Immature natural killer cell (primary cell): ENCODE results near the gene S1PR2. TPM values are rescaled to one million over a fixed set of nuclear protein-coding genes. Genes with fewer than 3 reads are reported as not detected.

Experiments used
- DNase-seq, 3 donors: peaks; one replicate each; pipeline ENCODE4 v3.0.0; 2022; ENCODE audit warnings: mixed read lengths in 1 of 3
- H3K27ac Mint-ChIP-seq, 6 donors: one replicate each; pipeline ENCODE4 v1.8.0; 2020; ENCODE audit warnings: mixed read lengths in 6 of 6, mild to moderate bottlenecking in 5 of 6, inconsistent platforms in 4 of 6, moderate library complexity in 3 of 6
- H3K27me3 Mint-ChIP-seq, 3 donors: one replicate each; pipeline ENCODE4 v1.8.0; 2020 to 2021; ENCODE audit warnings: low read depth in 3 of 3, mild to moderate bottlenecking in 3 of 3, mixed read lengths in 3 of 3, moderate library complexity in 3 of 3, inconsistent platforms in 1 of 3
- H3K36me3 Mint-ChIP-seq, 3 donors: one replicate each; pipeline ENCODE4 v1.8.0; 2020; ENCODE audit warnings: mixed read lengths in 3 of 3, inconsistent platforms in 2 of 3, mild to moderate bottlenecking in 2 of 3
- H3K4me1 Mint-ChIP-seq, 2 donors: one replicate each; pipeline ENCODE4 v1.8.0; 2020; ENCODE audit warnings: inconsistent platforms in 2 of 2, mild to moderate bottlenecking in 2 of 2, mixed read lengths in 2 of 2, moderate library complexity in 1 of 2
- H3K4me3 Mint-ChIP-seq, 5 donors: one replicate each; pipeline ENCODE4 v1.8.0; 2020; ENCODE audit warnings: mild to moderate bottlenecking in 5 of 5, mixed read lengths in 5 of 5, inconsistent platforms in 3 of 5, moderate library complexity in 3 of 5
- H3K9me3 Mint-ChIP-seq, 6 donors: one replicate each; pipeline ENCODE4 v1.8.0; 2020; ENCODE audit warnings: mild to moderate bottlenecking in 6 of 6, mixed read lengths in 6 of 6, inconsistent platforms in 4 of 6, moderate library complexity in 3 of 6
- polyA plus RNA-seq, 3 donors: library from polyadenylated mRNA; unstranded; fragments of 300-500 nt; fragmentation: Illumina TruSeq; gene quantifications; one replicate each; pipeline ENCODE4 v1.2.3, GENCODE V29; 2021

The S1PR2 gene
- polyA plus RNA-seq, 3 donors from 2014 or later, result 0.79 to 2.7 (median 1.4) TPM

DNA sequence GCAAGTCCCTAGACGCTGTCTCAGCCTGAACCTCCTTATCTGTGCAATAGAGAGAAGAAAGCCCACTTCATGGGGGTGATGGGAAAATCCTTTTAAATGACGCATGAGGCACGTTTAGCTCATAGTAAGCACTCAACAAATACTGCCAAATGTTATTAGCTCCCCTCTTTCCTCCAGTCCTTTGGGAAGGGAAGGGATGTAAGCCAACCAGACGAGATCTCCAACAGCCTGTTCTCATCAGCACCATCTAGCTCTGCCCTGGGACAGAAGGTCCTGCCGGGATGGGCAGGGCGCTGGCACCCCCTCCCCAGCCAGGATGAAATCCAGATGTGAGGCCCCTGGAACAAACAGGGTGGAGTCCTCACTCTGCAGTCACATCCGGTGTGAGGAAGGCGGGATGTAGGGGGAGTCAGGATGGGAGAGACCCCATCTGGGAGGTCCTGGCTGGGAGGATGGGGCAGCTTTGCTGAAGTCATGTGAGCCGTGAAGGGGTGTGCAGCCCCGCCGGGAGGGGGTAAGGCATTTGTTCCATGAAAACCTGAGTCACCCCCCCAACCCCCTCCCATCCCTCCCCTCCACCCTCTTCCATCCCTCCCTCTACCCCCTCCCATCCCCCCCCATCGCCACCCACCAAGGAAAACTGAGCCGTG is 4.6 kb downstream of the S1PR2 start:
- Mint-ChIP-seq H3K27ac (peak overlapping the region in 3 of 6 donors; percentile 11 to 47 (median 16)), H3K4me3 (no peak overlapping the region), H3K27me3 (peaks cover 0 to 10% (median 4%) of the 10 kb centered on the region in 3 donors), H3K9me3 (peaks cover 0 to 2% (median 0%) of the 10 kb centered on the region in 6 donors), H3K36me3 (peaks cover 0 to 4% (median 3%) of the 10 kb centered on the region in 3 donors), H3K4me1 (peaks cover 8 to 13% of the 10 kb centered on the region in 2 donors)
- no peak for DNase-seq

DNA sequence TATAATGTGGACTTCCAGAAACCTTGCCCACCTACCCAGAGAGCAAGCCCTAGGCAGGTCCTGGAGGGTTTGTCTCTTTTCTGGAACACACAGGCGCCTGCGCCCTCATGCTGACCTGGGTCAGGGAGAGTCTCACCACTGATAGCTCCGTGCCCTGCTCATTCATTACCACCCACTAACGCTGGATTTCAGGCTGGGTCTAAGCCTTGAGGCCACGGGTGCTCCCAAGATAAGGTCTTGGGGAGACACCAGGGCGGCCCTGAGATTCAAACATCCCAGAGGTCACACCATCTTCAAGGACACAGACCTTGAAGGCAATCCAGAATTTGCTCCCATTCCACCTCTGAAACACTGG is 5.1 kb downstream of the S1PR2 start:
- DNase-seq, result no peak
- Mint-ChIP-seq H3K9me3 (peaks cover 0 to 2% (median 0%) of the 10 kb centered on the region in 6 donors), H3K27me3 (peaks cover 0 to 10% (median 2%) of the 10 kb centered on the region in 3 donors), H3K4me1 (peaks cover 7 to 13% of the 10 kb centered on the region in 2 donors), H3K36me3 (peaks cover 0 to 4% (median 3%) of the 10 kb centered on the region in 3 donors), H3K27ac (peak overlapping the region in 3 of 6 donors; percentile 11 to 47 (median 16)), H3K4me3 (no peak overlapping the region)

GRCh38 chr19:10224337-10224736 is 6.8 kb downstream of the S1PR2 start:
- peaks cover 0 to 2% (median 0%) of the 10 kb centered on the region in 6 donors for H3K9me3 Mint-ChIP-seq
- no peak overlapping the region for H3K27ac Mint-ChIP-seq
- H3K36me3 Mint-ChIP-seq, result peaks cover 0 to 4% (median 3%) of the 10 kb centered on the region in 3 donors
- no peak for DNase-seq
- peaks cover 0 to 2% (median 2%) of the 10 kb centered on the region in 3 donors for H3K27me3 Mint-ChIP-seq
- H3K4me3 Mint-ChIP-seq, result no peak overlapping the region
- peaks cover under 1 to 7% of the 10 kb centered on the region in 2 donors for H3K4me1 Mint-ChIP-seq

DNA sequence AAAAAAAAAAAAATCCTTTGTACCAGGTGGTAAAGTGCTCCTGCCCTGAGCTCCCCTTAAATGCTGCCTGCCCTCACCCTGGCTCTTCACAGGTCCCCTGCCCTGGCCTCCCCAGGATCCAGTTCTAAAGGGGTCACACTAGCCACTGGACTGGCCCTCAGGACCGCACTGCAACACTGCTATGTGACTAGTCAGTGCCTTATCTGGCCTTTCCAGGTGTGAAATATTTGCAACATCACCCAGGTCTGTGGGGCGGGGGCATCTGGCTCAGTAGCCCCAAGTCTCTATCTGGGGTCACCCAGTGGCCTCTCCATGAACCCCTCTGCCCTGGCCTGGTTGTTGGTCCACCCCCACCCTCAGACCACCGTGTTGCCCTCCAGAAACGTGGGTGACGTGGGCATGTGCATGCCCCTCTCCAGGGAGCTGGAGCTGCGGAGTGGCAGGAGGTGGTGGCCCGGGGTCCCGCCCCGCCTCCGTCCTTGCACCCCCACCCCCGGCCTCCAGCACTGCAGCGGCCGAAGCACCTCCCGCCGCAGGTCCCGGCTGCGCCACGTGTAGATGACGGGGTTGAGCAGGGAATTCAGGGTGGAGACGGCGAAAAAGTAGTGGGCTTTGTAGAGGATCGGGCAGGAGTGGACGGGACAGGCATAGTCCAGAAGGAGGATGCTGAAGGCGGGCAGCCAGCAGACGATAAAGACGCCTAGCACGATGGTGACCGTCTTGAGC is 7.5 kb downstream of the S1PR2 start:
- DNase-seq, result no peak
- H3K4me3 Mint-ChIP-seq, result no peak overlapping the region
- H3K36me3 Mint-ChIP-seq, result peaks cover 0 to 4% (median 3%) of the 10 kb centered on the region in 3 donors
- H3K27me3 Mint-ChIP-seq, result peaks cover 0 to 2% (median 2%) of the 10 kb centered on the region in 3 donors
- H3K27ac Mint-ChIP-seq, result no peak overlapping the region
- peaks cover 0 to 3% of the 10 kb centered on the region in 2 donors for H3K4me1 Mint-ChIP-seq
- H3K9me3 Mint-ChIP-seq, result peaks cover 0 to 2% (median 0%) of the 10 kb centered on the region in 6 donors

GRCh38 chr19:10222201-10222890 is 8.8 kb downstream of the S1PR2 start:
- peak overlapping the region in 2 of 6 donors; percentile 28 to 46 for H3K27ac Mint-ChIP-seq
- H3K27me3 Mint-ChIP-seq, result peaks cover 0 to 2% (median 2%) of the 10 kb centered on the region in 3 donors
- H3K4me1 Mint-ChIP-seq, result peaks cover 0 to 2% of the 10 kb centered on the region in 2 donors
- H3K9me3 Mint-ChIP-seq, result peaks cover 0 to 2% (median 0%) of the 10 kb centered on the region in 6 donors
- DNase-seq, result no peak
- no peak overlapping the region for H3K4me3 Mint-ChIP-seq
- H3K36me3 Mint-ChIP-seq, result peaks cover 0 to 4% (median 3%) of the 10 kb centered on the region in 3 donors

GRCh38 chr19:10220695-10221094 is 10.4 kb downstream of the S1PR2 start:
- DNase-seq, result no peak
- Mint-ChIP-seq H3K4me3 (no peak overlapping the region), H3K27ac (no peak overlapping the region), H3K27me3 (peaks cover 0 to 2% (median 0%) of the 10 kb centered on the region in 3 donors), H3K36me3 (peaks cover 0 to 4% (median 3%) of the 10 kb centered on the region in 3 donors), H3K9me3 (peaks cover 0 to 2% (median 0%) of the 10 kb centered on the region in 6 donors), H3K4me1 (peaks cover 0 to 2% of the 10 kb centered on the region in 2 donors)

- peak in 1 of 3 donors; percentile 21 for DNase-seq
- H3K4me1 Mint-ChIP-seq, result peaks cover 0 to 2% of the 10 kb centered on the region in 2 donors
Observed at GRCh38 chr19:10219678-10220077, 11.5 kb downstream of the S1PR2 start.

GRCh38 chr19:10217085-10217484 is 14.0 kb downstream of the S1PR2 start:
- Mint-ChIP-seq H3K4me3 (no peak overlapping the region), H3K27ac (no peak overlapping the region), H3K36me3 (no peaks in the 10 kb centered on the region), H3K9me3 (no peaks in the 10 kb centered on the region), H3K27me3 (no peaks in the 10 kb centered on the region), H3K4me1 (no peaks in the 10 kb centered on the region)
- no peak for DNase-seq

More at GRCh38 chr19:10219678-10220077, 11.5 kb downstream of the S1PR2 start:
- no peak overlapping the region for H3K27ac Mint-ChIP-seq
- H3K4me3 Mint-ChIP-seq, result no peak overlapping the region
- H3K36me3 Mint-ChIP-seq, result peaks cover 0 to 4% (median 3%) of the 10 kb centered on the region in 3 donors
- H3K9me3 Mint-ChIP-seq, result peaks cover 0 to 2% (median 0%) of the 10 kb centered on the region in 6 donors
- peaks cover 0 to 2% (median 0%) of the 10 kb centered on the region in 3 donors for H3K27me3 Mint-ChIP-seq

- H3K4me1 Mint-ChIP-seq, result no peaks in the 10 kb centered on the region
- no peak overlapping the region for H3K4me3 Mint-ChIP-seq
- no peaks in the 10 kb centered on the region for H3K27me3 Mint-ChIP-seq
- H3K27ac Mint-ChIP-seq, result no peak overlapping the region
- no peaks in the 10 kb centered on the region for H3K9me3 Mint-ChIP-seq
- DNase-seq, result no peak
- H3K36me3 Mint-ChIP-seq, result peaks cover 0 to 3% (median 0%) of the 10 kb centered on the region in 3 donors
Observed at GRCh38 chr19:10214784-10215183, 16.3 kb downstream of the S1PR2 start.

- Mint-ChIP-seq H3K9me3 (no peaks in the 10 kb centered on the region), H3K36me3 (peaks cover 0 to 3% (median 3%) of the 10 kb centered on the region in 3 donors), H3K27ac (no peak overlapping the region), H3K4me1 (no peaks in the 10 kb centered on the region), H3K27me3 (peaks cover 0 to 2% (median 0%) of the 10 kb centered on the region in 3 donors), H3K4me3 (no peak overlapping the region)
- no peak for DNase-seq
Observed at GRCh38 chr19:10211691-10212090, 19.4 kb downstream of the S1PR2 start.

GRCh38 chr19:10211061-10211460 is 20.1 kb downstream of the S1PR2 start:
- Mint-ChIP-seq H3K27ac (no peak overlapping the region), H3K27me3 (peaks cover 0 to 2% (median 0%) of the 10 kb centered on the region in 3 donors), H3K9me3 (no peaks in the 10 kb centered on the region), H3K4me1 (no peaks in the 10 kb centered on the region), H3K36me3 (peaks cover 0 to 3% (median 3%) of the 10 kb centered on the region in 3 donors), H3K4me3 (no peak overlapping the region)
- no peak for DNase-seq

DNA sequence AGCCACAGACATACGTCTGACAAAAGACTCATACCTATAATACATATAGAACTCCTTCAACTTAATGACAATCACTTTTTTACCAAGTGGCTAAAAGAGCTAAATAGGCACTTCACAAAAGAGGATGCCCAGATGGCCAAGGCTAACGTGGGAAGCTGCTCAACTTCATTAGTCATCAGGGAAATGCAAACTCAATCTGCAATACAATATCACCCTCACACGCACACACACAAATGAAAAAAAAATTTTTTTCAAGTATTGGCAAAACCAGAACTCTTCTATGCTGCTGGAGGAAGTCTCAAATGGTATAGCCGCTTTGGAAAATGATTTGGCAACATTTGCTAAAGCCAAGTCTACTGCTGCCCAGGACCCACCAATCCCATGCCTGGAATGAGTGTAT is 21.8 kb downstream of the S1PR2 start:
- no peak for DNase-seq
- H3K4me3 Mint-ChIP-seq, result no peak overlapping the region
- H3K36me3 Mint-ChIP-seq, result peaks cover 0 to 3% (median 3%) of the 10 kb centered on the region in 3 donors
- no peaks in the 10 kb centered on the region for H3K9me3 Mint-ChIP-seq
- no peak overlapping the region for H3K27ac Mint-ChIP-seq
- no peaks in the 10 kb centered on the region for H3K4me1 Mint-ChIP-seq
- peaks cover 0 to 4% (median 3%) of the 10 kb centered on the region in 3 donors for H3K27me3 Mint-ChIP-seq

DNA sequence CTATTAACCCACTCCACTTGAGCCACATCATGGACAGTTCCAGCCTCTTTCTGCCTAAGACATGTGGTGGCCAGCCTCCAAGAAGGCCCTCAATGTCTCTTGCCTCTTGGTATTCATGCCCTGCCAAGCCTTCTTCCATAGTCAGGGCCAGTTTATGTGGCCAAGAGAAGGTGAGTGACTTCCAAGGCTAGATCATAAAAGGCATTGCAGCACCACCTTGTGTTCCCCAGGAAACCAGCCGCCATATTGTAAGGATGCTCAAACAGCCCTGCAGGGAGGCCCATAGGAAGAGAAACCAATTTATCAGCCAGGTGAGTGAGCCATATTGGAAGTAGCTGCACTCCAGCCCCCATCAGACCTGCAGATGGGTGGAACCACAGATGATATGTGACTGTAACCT is 24.1 kb downstream of the S1PR2 start:
- Mint-ChIP-seq H3K27ac (no peak overlapping the region), H3K27me3 (peaks cover 0 to 4% (median 3%) of the 10 kb centered on the region in 3 donors), H3K36me3 (peaks cover 0 to 3% (median 3%) of the 10 kb centered on the region in 3 donors), H3K4me3 (no peak overlapping the region), H3K9me3 (no peaks in the 10 kb centered on the region), H3K4me1 (no peaks in the 10 kb centered on the region)
- DNase-seq, result no peak
